Epithelial cell of proximal tubule (primary cell): ENCODE results near the gene NR3C2. TPM values are rescaled to one million over a fixed set of nuclear protein-coding genes. Genes with fewer than 3 reads are reported as not detected.

Experiments
- DNase-seq: peaks from one replicate; pipeline ENCODE4 v3.0.0-alpha.2; 2011; ENCODE audit warnings: low read depth
- H3K4me3 ChIP-seq: 2 replicates; pipeline ENCODE4 v1.5.1; 2011; ENCODE audit warnings: low read depth, mild to moderate bottlenecking, low read length
- total RNA-seq: library from RNA; depleted of rRNA; stranded (reverse); fragments of >200 nt; gene quantifications from 2 replicates; pipeline ENCODE4 v1.2.3, GENCODE V29; 2015
- TF ChIP-seq, protein P1 (sequence below): conservative IDR thresholded peaks from 2 replicates; pipeline ENCODE4 v1.5.1; 2012; ENCODE audit warnings: low read depth, mild to moderate bottlenecking, low read length

Gene NR3C2
- total RNA-seq, 1 donor from 2014 or later: 0.98 TPM

DNA sequence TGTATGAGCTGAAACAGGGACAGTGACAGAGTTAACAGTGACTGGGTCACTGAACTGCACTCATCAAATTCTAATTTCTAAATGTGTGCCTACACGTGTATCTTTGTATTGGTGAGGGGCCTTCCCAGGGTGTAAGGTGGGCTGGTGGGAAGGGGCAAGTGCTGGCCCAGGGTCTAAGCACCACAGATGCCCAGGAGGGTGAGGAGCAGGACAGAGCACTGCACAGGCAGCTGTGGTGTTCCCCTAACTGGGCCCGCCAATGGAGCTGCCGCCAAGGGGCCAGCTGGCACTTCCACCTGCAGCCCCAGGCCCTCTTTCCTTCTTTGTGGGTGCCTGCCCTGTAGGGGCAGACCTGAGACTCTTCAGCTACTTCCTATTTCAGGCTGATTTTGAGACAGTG is 360.5 kb downstream of the NR3C2 start:
- TF ChIP-seq, protein P1, sequence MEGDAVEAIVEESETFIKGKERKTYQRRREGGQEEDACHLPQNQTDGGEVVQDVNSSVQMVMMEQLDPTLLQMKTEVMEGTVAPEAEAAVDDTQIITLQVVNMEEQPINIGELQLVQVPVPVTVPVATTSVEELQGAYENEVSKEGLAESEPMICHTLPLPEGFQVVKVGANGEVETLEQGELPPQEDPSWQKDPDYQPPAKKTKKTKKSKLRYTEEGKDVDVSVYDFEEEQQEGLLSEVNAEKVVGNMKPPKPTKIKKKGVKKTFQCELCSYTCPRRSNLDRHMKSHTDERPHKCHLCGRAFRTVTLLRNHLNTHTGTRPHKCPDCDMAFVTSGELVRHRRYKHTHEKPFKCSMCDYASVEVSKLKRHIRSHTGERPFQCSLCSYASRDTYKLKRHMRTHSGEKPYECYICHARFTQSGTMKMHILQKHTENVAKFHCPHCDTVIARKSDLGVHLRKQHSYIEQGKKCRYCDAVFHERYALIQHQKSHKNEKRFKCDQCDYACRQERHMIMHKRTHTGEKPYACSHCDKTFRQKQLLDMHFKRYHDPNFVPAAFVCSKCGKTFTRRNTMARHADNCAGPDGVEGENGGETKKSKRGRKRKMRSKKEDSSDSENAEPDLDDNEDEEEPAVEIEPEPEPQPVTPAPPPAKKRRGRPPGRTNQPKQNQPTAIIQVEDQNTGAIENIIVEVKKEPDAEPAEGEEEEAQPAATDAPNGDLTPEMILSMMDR: no peak
- no peak overlapping the region for H3K4me3 ChIP-seq
- no peak for DNase-seq

DNA sequence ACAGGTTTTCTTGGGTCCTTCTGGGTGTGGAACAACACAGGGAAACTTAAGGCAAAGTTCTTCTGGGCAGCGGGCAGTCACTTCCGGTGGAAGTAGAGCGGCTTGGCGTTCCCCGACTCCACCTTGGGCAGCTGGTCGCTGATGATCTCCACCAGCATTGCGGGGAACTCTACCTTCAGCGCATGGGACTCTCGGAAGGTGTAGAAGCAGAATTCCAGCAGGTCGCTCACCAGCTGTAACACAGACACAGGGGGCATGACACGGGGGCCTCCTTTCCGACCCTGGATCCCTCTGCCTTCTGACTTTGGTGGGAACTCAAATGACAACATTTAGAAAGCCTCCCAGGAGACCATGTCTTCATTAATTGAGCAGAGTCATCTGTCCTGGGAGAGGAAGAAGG is 360.9 kb downstream of the NR3C2 start:
- DNase-seq: no peak
- H3K4me3 ChIP-seq: no peak overlapping the region
- TF ChIP-seq, protein P1: no peak

DNA sequence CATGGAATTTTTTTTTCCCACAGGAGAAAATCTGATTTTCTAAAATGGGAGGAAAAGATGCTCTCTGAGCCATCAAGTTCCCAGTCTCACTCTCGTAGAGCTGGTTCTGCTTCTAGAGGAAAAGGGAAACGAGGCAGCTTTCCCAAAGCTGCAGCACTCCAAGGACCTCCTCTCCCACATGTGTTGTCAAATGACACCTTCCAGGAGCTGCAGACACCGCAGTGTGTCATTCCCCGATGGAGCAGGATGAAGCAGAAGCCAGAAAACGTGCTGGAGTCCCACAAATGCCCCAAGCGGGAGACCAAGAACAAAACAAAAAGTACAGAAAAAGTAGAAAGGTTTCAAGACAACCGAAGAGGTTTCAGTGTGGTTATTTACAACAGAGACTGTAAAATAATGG is 362.3 kb downstream of the NR3C2 start:
- TF ChIP-seq, protein P1: no peak
- no peak overlapping the region for H3K4me3 ChIP-seq
- DNase-seq: no peak

DNA sequence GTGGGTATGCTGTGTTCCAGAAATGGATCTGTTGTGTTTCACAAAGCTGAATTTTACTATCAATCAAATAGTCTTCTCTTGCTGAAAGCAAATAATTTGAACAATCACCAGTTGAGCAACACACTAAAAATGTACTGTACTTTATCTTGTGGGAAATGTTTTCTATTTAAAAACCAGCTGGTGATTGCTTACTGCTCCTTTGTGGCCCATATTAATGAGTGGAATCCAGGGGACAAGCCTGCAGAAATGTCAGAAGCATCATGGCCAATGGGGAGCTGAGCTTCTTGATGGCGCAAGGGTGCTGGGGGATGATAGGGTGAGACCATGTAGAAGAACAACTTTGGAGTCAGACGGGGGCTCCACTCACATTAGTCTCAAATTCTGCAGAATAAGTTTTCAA is 364.2 kb downstream of the NR3C2 start:
- TF ChIP-seq, protein P1: no peak
- no peak for DNase-seq
- no peak overlapping the region for H3K4me3 ChIP-seq

DNA sequence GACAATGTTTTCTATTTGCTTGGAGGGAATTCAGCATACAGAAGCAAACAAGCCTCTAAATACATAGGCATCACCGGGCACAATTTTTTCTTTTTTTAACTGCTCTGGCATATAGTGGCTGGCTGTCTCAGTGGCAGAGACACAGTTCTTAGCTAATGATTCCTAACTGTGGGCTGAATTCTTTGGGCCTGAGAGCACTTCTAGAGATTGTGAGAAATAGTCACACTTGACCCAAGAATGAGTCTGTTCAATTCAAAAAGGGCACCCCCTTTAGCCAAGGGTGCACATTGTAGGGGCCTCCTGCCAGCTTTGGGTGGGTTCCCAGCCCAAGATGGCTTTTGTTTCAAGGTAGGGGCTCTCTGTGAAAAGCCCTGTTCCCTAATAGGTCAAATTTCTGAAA is 364.6 kb downstream of the NR3C2 start:
- H3K4me3 ChIP-seq: no peak overlapping the region
- TF ChIP-seq, protein P1: no peak
- no peak for DNase-seq

DNA sequence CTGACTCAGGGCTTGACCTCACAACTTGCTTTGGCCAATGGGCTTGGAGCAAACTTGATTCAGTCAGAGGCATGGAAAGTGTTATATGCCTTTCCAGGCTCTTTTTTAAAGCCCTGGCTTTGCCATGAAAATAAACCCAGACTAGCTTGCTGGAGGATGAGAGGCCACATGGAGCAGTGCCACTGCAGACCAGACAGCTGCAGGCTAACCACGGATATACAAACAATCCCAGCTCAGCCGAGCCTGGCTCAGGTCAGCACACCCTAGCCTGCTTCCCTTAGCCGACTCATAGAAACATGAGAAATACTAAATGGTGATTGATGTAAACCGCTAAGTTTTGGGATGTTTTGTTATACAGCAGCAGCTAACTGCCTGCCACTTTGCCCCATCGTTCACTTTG is 365.2 kb downstream of the NR3C2 start:
- TF ChIP-seq, protein P1: no peak
- H3K4me3 ChIP-seq: no peak overlapping the region
- no peak for DNase-seq

DNA sequence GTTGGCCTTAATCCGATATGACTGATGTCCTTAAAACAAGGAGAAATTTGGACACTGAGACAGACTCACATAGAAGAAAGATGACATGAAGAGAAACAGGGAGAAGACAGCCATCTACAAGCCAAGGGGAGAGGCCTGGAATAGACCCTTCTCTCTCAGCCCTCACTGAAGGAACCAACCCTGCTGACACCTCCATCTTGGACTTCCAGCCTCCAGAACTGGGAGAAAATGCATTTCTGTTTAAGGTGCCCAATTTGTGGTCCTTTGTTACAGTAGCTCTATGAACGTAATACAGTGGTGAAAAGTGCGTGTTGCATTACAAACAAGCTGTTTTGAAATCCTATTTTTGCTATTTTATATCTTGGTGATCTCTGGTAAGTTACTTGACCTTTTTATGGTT is 366.8 kb downstream of the NR3C2 start:
- no peak overlapping the region for H3K4me3 ChIP-seq
- no peak for DNase-seq
- TF ChIP-seq, protein P1: no peak
